Stimulated activated CD4-positive, alpha-beta T cell treated with anti-CD3 and anti-CD28 coated beads, Interleukin-2, amount 100 ng/mL, for 4 hours (primary cell): ENCODE results near the gene TRAPPC11.
"Not testable (repeated sequence)": the region's sequence is repeated elsewhere in the genome, so short reads cannot be mapped to it uniquely, and the experiment has no call there.

Experiments
- DNase-seq: peaks from one replicate; pipeline ENCODE4 v3.0.0-alpha.2; 2020; ENCODE audit warnings: low read depth

Gene TRAPPC11

GRCh38 chr4:183721207-183722081 lies 62.4 kb downstream of the TRAPPC11 start:
- no peak for DNase-seq

- DNase-seq = peak; percentile 16
Measured at GRCh38 chr4:183722731-183723560, 63.9 kb downstream of the TRAPPC11 start.

- no peak for DNase-seq
Measured at GRCh38 chr4:183723561-183724228, 64.6 kb downstream of the TRAPPC11 start.

GRCh38 chr4:183725585-183725984 lies 66.5 kb downstream of the TRAPPC11 start:
- not testable (repeated sequence) for DNase-seq

- DNase-seq = no peak
Measured at GRCh38 chr4:183727482-183727881, 68.4 kb downstream of the TRAPPC11 start.

GRCh38 chr4:183728223-183729068 lies 69.4 kb downstream of the TRAPPC11 start:
- no peak for DNase-seq

GRCh38 chr4:183729069-183729406 lies 69.9 kb downstream of the TRAPPC11 start:
- DNase-seq = no peak

GRCh38 chr4:183729430-183730328 lies 70.6 kb downstream of the TRAPPC11 start:
- DNase-seq = no peak

GRCh38 chr4:183732296-183732695 lies 73.2 kb downstream of the TRAPPC11 start:
- no peak for DNase-seq

GRCh38 chr4:183733181-183733580 lies 74.1 kb downstream of the TRAPPC11 start:
- no peak for DNase-seq

- DNase-seq = no peak
Measured at GRCh38 chr4:183738081-183738673, 79.1 kb downstream of the TRAPPC11 start.

GRCh38 chr4:183738961-183739360 lies 79.9 kb downstream of the TRAPPC11 start:
- DNase-seq = no peak

GRCh38 chr4:183746305-183747229 lies 87.5 kb downstream of the TRAPPC11 start:
- no peak for DNase-seq

- no peak for DNase-seq
Measured at GRCh38 chr4:183747380-183747779, 88.3 kb downstream of the TRAPPC11 start.

- DNase-seq = no peak
Measured at GRCh38 chr4:183747931-183748670, 89.0 kb downstream of the TRAPPC11 start.

GRCh38 chr4:183751106-183751505 lies 92.0 kb downstream of the TRAPPC11 start:
- DNase-seq = no peak

- no peak for DNase-seq
Measured at GRCh38 chr4:183755596-183755995, 96.5 kb downstream of the TRAPPC11 start.

- no peak for DNase-seq
Measured at GRCh38 chr4:183757060-183757459, 98.0 kb downstream of the TRAPPC11 start.
